ENCODE results near the gene S100A7A.

DNA sequence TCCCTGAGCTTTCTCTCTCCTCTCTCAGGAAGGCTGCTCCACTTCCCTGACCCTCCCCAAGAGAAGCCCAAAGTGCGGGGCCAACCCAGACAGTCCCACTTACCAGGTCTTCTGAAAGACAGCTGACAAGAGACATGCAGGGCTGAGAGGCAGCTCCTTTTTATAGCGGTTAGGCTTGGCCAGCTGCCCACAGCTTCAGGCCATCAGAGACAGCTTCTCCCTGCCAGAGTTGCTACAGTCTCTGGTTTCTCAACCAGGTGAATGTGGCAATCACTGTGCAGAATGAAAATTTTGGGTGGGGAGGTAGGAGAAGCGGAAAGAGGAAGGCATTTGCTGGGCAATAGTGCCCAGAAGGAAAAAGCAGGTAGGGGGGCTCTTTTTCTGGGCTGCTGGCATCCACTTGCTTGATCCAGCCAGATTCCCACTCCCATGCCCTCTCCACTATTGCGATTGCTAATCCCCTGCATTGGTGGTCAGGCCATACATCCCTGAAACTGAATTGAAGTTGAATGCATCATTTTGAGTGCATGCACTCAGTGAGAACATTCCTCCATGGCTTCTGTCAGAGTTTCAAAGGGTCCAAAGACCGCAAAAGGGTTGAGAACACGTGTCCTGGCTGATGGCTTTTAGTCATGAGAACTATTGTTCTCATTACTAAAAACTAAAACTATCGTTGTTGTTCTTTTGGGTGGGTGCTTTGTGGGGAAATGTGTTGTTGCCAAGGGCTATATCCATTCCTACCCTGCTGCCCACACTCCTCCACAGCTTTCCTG lies 25.2 kb upstream of the S100A7A start, which contains the start of gene S100A8:
- TF ChIP-seq FOXM1 (IDR thresholded peaks at IDR 0.05; ENCODE audit: borderline replicate concordance) (no peak), BHLHE40 (IDR thresholded peaks at IDR 0.05; ENCODE audit: borderline replicate concordance) (no peak), FOXA1 (IDR thresholded peaks at IDR 0.05) (no peak), SUZ12 (IDR thresholded peaks at IDR 0.05) (no peak)

Measured in HEK293T (cell line).